Activated naive CD8-positive, alpha-beta T cell treated with anti-CD3 and anti-CD28 coated beads for 36 hours (primary cell): Measurements from ENCODE around the gene ETNK1. TPM values are rescaled to one million over a fixed set of nuclear protein-coding genes. Genes with fewer than 3 reads are reported as not detected.
"Not testable (repeated sequence)": the region's sequence is repeated elsewhere in the genome, so short reads cannot be mapped to it uniquely, and the experiment has no call there.

Experiments used
- DNase-seq: peaks from one replicate; pipeline ENCODE4 v3.0.0; 2021
- H3K27ac Mint-ChIP-seq: one replicate; pipeline ENCODE4 v1.8.0; 2022; ENCODE audit warnings: mild to moderate bottlenecking, moderate library complexity, mixed read lengths
- H3K27me3 Mint-ChIP-seq: one replicate; pipeline ENCODE4 v1.8.0; 2022; ENCODE audit warnings: mild to moderate bottlenecking, mixed read lengths
- H3K36me3 Mint-ChIP-seq: one replicate; pipeline ENCODE4 v1.8.0; 2021; ENCODE audit warnings: mild to moderate bottlenecking, mixed read lengths
- H3K4me1 Mint-ChIP-seq: one replicate; pipeline ENCODE4 v1.8.0; 2021; ENCODE audit warnings: mixed read lengths
- H3K4me3 Mint-ChIP-seq: one replicate; pipeline ENCODE4 v1.8.0; 2022; ENCODE audit warnings: mild to moderate bottlenecking, moderate library complexity, mixed read lengths
- H3K9me3 Mint-ChIP-seq: one replicate; pipeline ENCODE4 v1.8.0; 2022; ENCODE audit warnings: mixed read lengths
- total RNA-seq, 2 experiments: library from RNA; stranded (reverse); gene quantifications; one replicate each; pipeline ENCODE4 v1.2.3, GENCODE V29; 2021

The ETNK1 gene
- total RNA-seq = 10 to 100 TPM; 51.7 to 52.7 TPM

DNA sequence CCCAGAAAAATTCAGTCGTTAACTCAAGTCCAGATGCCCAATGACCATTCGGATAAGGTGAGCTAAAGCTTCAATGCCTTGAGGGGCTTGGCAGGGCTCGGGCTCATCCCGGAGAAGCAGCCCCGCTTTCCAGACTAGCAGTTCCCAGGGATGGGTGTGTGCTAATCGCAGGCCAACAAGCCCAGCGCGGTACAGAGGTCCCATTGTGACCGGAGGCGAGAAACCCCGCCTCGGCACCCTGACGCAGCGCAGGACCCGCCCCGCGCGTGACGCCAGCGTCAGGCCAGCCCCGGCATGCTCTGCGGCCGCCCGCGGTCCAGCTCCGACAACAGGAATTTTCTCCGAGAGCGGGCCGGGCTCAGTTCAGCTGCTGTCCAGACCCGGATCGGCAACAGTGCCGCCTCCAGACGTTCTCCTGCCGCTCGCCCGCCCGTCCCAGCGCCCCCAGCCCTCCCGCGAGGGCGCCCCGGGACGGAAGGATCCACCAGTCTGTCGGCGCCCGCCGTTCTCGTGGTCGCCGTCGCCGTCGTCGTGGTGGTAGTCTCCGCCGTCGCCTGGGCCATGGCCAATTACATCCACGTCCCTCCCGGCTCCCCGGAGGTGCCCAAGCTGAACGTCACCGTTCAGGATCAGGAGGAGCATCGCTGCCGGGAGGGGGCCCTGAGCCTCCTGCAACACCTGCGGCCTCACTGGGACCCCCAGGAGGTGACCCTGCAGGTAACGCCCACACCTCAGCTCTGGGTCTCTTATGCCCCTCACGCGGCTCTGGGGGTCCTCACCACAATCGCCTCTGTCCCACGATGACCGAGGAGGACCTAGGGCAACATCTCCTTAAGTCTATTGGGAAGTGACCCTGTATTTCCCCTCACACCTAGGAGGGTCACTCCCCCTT is at the start of gene ETNK1:
ETNK1 (plus strand) TSS at position 302 of the 892 bp plus-strand sequence; CDS start at position 562, 260 bp downstream.
- Mint-ChIP-seq H3K4me1 (peaks cover 36% of the 10 kb centered on the region), H3K27me3 (peaks cover 16% of the 10 kb centered on the region), H3K27ac (peak within 1 kb of the TSS; percentile 94)

GRCh38 chr12:22576065-22576464 is 48.9 kb upstream of the ETNK1 start:
- H3K27ac Mint-ChIP-seq = no peak overlapping the region

More for the DNA sequence above, at the start of gene ETNK1:
- DNase-seq = peak; percentile 90
- Mint-ChIP-seq H3K4me3 (peak within 1 kb of the TSS; percentile 89), H3K36me3 (peaks cover 7% of the 10 kb centered on the region), H3K9me3 (no peaks in the 10 kb centered on the region)

GRCh38 chr12:22576473-22576872 is 48.5 kb upstream of the ETNK1 start:
- Mint-ChIP-seq H3K4me1 (no peaks in the 10 kb centered on the region), H3K4me3 (no peak overlapping the region)

More at GRCh38 chr12:22576065-22576464, 48.9 kb upstream of the ETNK1 start:
- no peaks in the 10 kb centered on the region for H3K27me3 Mint-ChIP-seq
- DNase-seq = no peak
- H3K9me3 Mint-ChIP-seq = no peaks in the 10 kb centered on the region
- no peaks in the 10 kb centered on the region for H3K4me1 Mint-ChIP-seq
- no peaks in the 10 kb centered on the region for H3K36me3 Mint-ChIP-seq
- no peak overlapping the region for H3K4me3 Mint-ChIP-seq

DNA sequence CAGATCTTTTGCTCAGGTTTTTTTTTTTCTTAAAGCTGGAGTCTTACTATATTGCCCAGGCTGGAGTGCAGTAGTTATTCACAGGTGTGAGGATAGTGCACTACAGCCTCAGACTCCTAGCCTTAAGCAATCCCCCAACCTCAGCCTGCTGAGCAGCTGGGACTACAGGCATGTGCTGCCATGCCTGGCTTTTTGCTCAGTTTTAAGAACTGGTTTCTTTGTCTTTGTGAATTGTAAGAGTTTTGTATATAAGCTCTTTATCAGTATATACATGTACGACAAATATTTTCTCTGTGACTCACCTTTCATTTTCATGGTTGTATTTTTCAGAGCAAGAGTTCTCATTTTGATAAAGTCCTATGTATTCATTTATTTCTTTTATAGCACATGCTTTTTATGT is 47.3 kb upstream of the ETNK1 start:
- no peaks in the 10 kb centered on the region for H3K36me3 Mint-ChIP-seq
- no peaks in the 10 kb centered on the region for H3K27me3 Mint-ChIP-seq
- DNase-seq = no peak
- H3K27ac Mint-ChIP-seq = no peak overlapping the region
- H3K4me3 Mint-ChIP-seq = no peak overlapping the region
- no peaks in the 10 kb centered on the region for H3K9me3 Mint-ChIP-seq
- no peaks in the 10 kb centered on the region for H3K4me1 Mint-ChIP-seq

More at GRCh38 chr12:22576473-22576872, 48.5 kb upstream of the ETNK1 start:
- Mint-ChIP-seq H3K9me3 (no peaks in the 10 kb centered on the region), H3K27ac (no peak overlapping the region), H3K27me3 (no peaks in the 10 kb centered on the region), H3K36me3 (no peaks in the 10 kb centered on the region)
- DNase-seq = no peak

GRCh38 chr12:22578328-22578727 is 46.6 kb upstream of the ETNK1 start:
- no peak overlapping the region for H3K4me3 Mint-ChIP-seq
- H3K27ac Mint-ChIP-seq = no peak overlapping the region
- no peaks in the 10 kb centered on the region for H3K4me1 Mint-ChIP-seq
- DNase-seq = no peak
- no peaks in the 10 kb centered on the region for H3K27me3 Mint-ChIP-seq
- H3K36me3 Mint-ChIP-seq = no peaks in the 10 kb centered on the region
- H3K9me3 Mint-ChIP-seq = no peaks in the 10 kb centered on the region

- no peaks in the 10 kb centered on the region for H3K36me3 Mint-ChIP-seq
- H3K27ac Mint-ChIP-seq = no peak overlapping the region
- H3K4me3 Mint-ChIP-seq = no peak overlapping the region
- no peaks in the 10 kb centered on the region for H3K9me3 Mint-ChIP-seq
- H3K27me3 Mint-ChIP-seq = peaks cover 4% of the 10 kb centered on the region
- no peak for DNase-seq
- no peaks in the 10 kb centered on the region for H3K4me1 Mint-ChIP-seq
Measured at GRCh38 chr12:22588817-22589216, 36.2 kb upstream of the ETNK1 start.

GRCh38 chr12:22593864-22594263 is 31.1 kb upstream of the ETNK1 start:
- no peak for DNase-seq
- H3K27ac Mint-ChIP-seq = no peak overlapping the region
- H3K4me1 Mint-ChIP-seq = peaks cover 4% of the 10 kb centered on the region
- no peaks in the 10 kb centered on the region for H3K9me3 Mint-ChIP-seq
- H3K27me3 Mint-ChIP-seq = peaks cover 3% of the 10 kb centered on the region
- H3K36me3 Mint-ChIP-seq = no peaks in the 10 kb centered on the region
- H3K4me3 Mint-ChIP-seq = no peak overlapping the region

- H3K36me3 Mint-ChIP-seq, H3K27me3 Mint-ChIP-seq, H3K4me1 Mint-ChIP-seq, H3K27ac Mint-ChIP-seq, H3K4me3 Mint-ChIP-seq, DNase-seq, H3K9me3 Mint-ChIP-seq: not testable (repeated sequence)
Measured at GRCh38 chr12:22597539-22597938, 27.4 kb upstream of the ETNK1 start.

- Mint-ChIP-seq H3K36me3 (no peaks in the 10 kb centered on the region), H3K4me1 (peaks cover 4% of the 10 kb centered on the region), H3K9me3 (no peaks in the 10 kb centered on the region), H3K27ac (no peak overlapping the region), H3K27me3 (peaks cover 3% of the 10 kb centered on the region), H3K4me3 (no peak overlapping the region)
- DNase-seq = no peak
Measured at GRCh38 chr12:22598141-22598762, 26.7 kb upstream of the ETNK1 start.

DNA sequence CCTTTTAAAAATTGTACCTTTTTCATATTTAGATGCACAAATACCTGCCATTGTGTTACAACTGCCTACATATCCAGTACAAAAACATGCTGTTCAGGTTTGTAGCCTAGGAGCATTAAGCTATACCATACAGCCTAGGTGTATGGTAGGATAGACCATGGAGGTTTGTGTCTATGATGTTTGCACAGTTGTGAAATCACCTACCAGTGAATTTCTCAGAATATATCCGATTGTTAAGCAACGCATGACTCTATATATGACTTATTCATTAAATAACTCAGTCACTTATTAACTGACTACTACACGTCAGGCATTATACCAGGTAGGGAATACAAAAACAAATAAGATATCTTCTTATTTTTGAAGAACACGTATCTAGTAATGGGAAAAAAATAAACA is 26.2 kb upstream of the ETNK1 start:
- Mint-ChIP-seq H3K36me3 (no peaks in the 10 kb centered on the region), H3K4me1 (peaks cover 4% of the 10 kb centered on the region), H3K27me3 (peaks cover 3% of the 10 kb centered on the region), H3K4me3 (no peak overlapping the region), H3K27ac (no peak overlapping the region), H3K9me3 (no peaks in the 10 kb centered on the region)
- DNase-seq = no peak

DNA sequence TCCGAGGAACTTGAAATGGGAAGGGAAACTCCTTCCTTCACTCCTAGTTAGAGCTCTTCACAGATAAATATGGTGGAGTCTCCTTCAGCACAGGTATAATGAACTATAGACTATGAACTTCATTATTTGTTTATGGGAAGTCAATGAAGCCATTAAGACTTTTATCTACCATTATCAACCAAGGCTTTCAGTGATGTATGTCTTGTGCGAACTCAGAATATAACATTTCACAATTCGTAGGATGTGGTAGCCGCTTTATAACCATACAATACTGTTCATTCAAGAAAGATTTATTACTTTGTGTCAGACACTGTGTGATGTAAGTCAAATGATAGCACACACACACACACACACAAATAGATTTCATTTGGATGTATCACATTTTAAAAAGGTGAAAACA is 24.8 kb upstream of the ETNK1 start:
- no peaks in the 10 kb centered on the region for H3K36me3 Mint-ChIP-seq
- H3K27ac Mint-ChIP-seq = no peak overlapping the region
- H3K4me1 Mint-ChIP-seq = peaks cover 4% of the 10 kb centered on the region
- no peak overlapping the region for H3K4me3 Mint-ChIP-seq
- no peak for DNase-seq
- no peaks in the 10 kb centered on the region for H3K9me3 Mint-ChIP-seq
- peaks cover 3% of the 10 kb centered on the region for H3K27me3 Mint-ChIP-seq

- Mint-ChIP-seq H3K4me1 (no peaks in the 10 kb centered on the region), H3K36me3 (no peaks in the 10 kb centered on the region), H3K4me3 (no peak overlapping the region), H3K27me3 (no peaks in the 10 kb centered on the region), H3K27ac (no peak overlapping the region), H3K9me3 (peaks cover 14% of the 10 kb centered on the region)
- no peak for DNase-seq
Measured at GRCh38 chr12:22609501-22609900, 15.5 kb upstream of the ETNK1 start.

DNA sequence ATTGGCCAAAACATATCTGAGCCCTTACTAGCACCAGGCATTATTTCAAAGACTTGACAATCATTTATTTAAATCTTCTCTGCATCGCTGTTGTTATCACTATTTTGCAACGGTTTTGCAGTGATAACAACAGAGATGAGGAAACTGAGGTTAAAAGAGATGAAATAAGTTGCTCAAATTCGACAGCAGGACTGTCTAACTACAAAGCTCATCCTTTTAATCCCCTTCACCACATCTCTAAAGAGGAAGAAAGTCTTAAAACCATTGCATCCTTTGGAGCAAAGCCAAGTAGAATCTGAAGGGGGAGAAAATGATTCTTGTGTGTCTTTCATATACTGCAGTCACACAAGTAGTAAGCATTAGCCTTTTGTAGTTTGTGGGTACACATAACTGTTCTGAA is 14.8 kb upstream of the ETNK1 start:
- Mint-ChIP-seq H3K4me3 (no peak overlapping the region), H3K27ac (no peak overlapping the region), H3K27me3 (no peaks in the 10 kb centered on the region), H3K36me3 (peaks cover 2% of the 10 kb centered on the region), H3K9me3 (peaks cover 17% of the 10 kb centered on the region), H3K4me1 (no peaks in the 10 kb centered on the region)
- no peak for DNase-seq

GRCh38 chr12:22612822-22613221 is 12.1 kb upstream of the ETNK1 start:
- not testable (repeated sequence) for DNase-seq, H3K27ac Mint-ChIP-seq, H3K4me3 Mint-ChIP-seq, H3K4me1 Mint-ChIP-seq, H3K27me3 Mint-ChIP-seq, H3K36me3 Mint-ChIP-seq
- peaks cover 18% of the 10 kb centered on the region for H3K9me3 Mint-ChIP-seq

DNA sequence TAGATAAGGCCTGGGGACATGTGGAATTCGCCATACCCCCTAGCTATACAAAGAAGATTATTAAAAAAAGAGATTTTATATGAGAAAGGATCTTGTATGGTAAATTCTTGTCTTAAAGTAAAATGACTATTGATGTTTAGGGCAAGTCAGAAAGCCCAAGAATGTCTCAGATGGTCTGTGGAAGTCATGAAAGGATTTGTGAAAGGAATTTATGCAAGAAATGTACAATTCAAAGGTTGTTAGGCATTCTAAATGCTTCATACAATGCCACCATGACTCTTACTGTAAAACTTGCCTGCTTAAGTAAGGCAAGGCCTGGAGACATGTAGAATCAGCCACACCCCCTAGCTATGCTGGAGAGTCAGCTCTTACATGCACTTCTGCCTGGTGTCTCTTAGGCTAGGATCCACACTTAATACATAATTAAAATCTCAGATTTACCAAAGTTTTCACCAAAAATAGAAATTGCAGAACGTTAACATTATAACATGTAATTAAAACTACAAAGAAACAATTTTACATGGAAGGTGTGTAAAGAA is 8.9 kb upstream of the ETNK1 start:
- H3K9me3 Mint-ChIP-seq = peaks cover 18% of the 10 kb centered on the region

More for the DNA sequence above, 8.9 kb upstream of the ETNK1 start:
- peaks cover 10% of the 10 kb centered on the region for H3K27me3 Mint-ChIP-seq
- H3K36me3 Mint-ChIP-seq = peaks cover 2% of the 10 kb centered on the region
- no peak overlapping the region for H3K4me3 Mint-ChIP-seq
- H3K27ac Mint-ChIP-seq = no peak overlapping the region
- DNase-seq = no peak
- no peaks in the 10 kb centered on the region for H3K4me1 Mint-ChIP-seq
